Progenitor cell of endocrine pancreas (in vitro differentiated cells): Measurements from ENCODE around the gene NTN1. TPM values are rescaled to one million over a fixed set of nuclear protein-coding genes. Genes with fewer than 3 reads are reported as not detected.

ENCODE experiments used
- DNase-seq: peaks from one replicate; pipeline ENCODE4 v3.0.0; 2021; ENCODE audit warnings: low spot score; ENCODE audit not compliant: unreplicated experiment
- H3K27ac Mint-ChIP-seq: 2 replicates; pipeline ENCODE4 v1.8.0; 2021; ENCODE audit warnings: mild to moderate bottlenecking, moderate library complexity, mixed read lengths
- H3K27me3 Mint-ChIP-seq: 2 replicates; pipeline ENCODE4 v1.8.0; 2021; ENCODE audit warnings: mixed read lengths
- H3K36me3 Mint-ChIP-seq: 2 replicates; pipeline ENCODE4 v1.8.0; 2022; ENCODE audit warnings: mixed read lengths; ENCODE audit not compliant: insufficient read depth
- H3K4me1 Mint-ChIP-seq: 2 replicates; pipeline ENCODE4 v1.8.0; 2021; ENCODE audit warnings: low read depth, mixed read lengths
- H3K4me3 Mint-ChIP-seq: 2 replicates; pipeline ENCODE4 v1.8.0; 2021; ENCODE audit warnings: low read depth, mild to moderate bottlenecking, moderate library complexity, mixed read lengths
- H3K9me3 Mint-ChIP-seq: 2 replicates; pipeline ENCODE4 v1.8.0; 2021; ENCODE audit warnings: low read depth, mixed read lengths
- total RNA-seq: library from RNA; stranded (reverse); gene quantifications from 2 replicates; pipeline ENCODE4 v1.2.1, GENCODE V29; 2021
- TF ChIP-seq, protein P1 (sequence below): fragments of 200-600 bp; sonication (generic); IDR thresholded peaks from one replicate; pipeline ENCODE4 v1.5.0; 2021; ENCODE audit warnings: antibody characterized with exemption, mild to moderate bottlenecking; ENCODE audit not compliant: unreplicated experiment

Gene NTN1
- total RNA-seq, 1 donor from 2014 or later: 4.4 TPM

DNA sequence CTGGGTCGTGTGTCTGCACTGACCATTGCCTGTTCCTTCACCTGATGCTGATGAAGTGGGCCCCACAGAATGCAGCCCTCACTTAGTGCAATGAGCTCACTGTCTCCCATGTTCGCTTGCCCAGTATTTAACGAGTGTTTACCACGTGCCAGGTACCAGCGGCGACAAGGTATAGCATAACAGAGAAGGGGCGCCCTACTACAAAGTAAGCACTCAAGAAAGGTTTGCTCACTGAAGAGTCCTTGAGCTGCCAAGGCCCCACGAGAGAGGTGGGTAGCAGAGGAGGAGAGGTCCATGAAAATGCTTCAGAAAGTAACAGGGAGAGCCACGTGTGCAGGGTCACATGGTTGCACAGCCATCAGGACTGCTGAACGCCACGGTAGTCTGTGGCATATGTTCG, 230.0 kb downstream of the NTN1 start:
- Mint-ChIP-seq H3K27me3 (peaks cover 22% of the 10 kb centered on the region), H3K4me3 (no peak overlapping the region)
- TF ChIP-seq, protein P1, sequence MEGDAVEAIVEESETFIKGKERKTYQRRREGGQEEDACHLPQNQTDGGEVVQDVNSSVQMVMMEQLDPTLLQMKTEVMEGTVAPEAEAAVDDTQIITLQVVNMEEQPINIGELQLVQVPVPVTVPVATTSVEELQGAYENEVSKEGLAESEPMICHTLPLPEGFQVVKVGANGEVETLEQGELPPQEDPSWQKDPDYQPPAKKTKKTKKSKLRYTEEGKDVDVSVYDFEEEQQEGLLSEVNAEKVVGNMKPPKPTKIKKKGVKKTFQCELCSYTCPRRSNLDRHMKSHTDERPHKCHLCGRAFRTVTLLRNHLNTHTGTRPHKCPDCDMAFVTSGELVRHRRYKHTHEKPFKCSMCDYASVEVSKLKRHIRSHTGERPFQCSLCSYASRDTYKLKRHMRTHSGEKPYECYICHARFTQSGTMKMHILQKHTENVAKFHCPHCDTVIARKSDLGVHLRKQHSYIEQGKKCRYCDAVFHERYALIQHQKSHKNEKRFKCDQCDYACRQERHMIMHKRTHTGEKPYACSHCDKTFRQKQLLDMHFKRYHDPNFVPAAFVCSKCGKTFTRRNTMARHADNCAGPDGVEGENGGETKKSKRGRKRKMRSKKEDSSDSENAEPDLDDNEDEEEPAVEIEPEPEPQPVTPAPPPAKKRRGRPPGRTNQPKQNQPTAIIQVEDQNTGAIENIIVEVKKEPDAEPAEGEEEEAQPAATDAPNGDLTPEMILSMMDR: no peak

DNA sequence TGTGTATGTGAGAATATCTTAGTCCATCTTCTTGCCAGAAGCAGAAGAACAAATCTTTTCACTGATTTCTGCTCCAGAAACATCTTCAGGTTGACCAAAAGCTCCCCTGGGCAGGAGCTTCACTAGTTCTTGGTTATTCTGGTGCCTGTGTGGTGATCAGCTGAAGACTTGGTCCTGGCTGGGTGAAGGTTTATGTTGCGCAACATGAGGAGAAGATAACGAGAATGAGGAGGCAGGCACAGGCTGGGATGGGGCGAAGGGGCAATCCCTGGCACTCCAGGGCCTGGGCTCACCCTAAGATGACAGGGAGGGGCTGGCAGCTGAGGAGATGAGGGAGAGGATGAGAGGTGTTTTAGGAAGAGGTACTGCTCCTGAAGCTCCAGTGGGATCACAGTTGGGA, 232.0 kb downstream of the NTN1 start:
- Mint-ChIP-seq H3K27ac (no peak overlapping the region), H3K4me1 (peaks cover 15% of the 10 kb centered on the region), H3K27me3 (peaks cover 32% of the 10 kb centered on the region), H3K9me3 (no peaks in the 10 kb centered on the region), H3K36me3 (peaks cover 2% of the 10 kb centered on the region), H3K4me3 (no peak overlapping the region)
- no peak for DNase-seq
- TF ChIP-seq, protein P1: no peak

More for the DNA sequence above, 230.0 kb downstream of the NTN1 start:
- Mint-ChIP-seq H3K36me3 (peaks cover 2% of the 10 kb centered on the region), H3K27ac (no peak overlapping the region), H3K9me3 (no peaks in the 10 kb centered on the region), H3K4me1 (peaks cover 2% of the 10 kb centered on the region)
- no peak for DNase-seq

DNA sequence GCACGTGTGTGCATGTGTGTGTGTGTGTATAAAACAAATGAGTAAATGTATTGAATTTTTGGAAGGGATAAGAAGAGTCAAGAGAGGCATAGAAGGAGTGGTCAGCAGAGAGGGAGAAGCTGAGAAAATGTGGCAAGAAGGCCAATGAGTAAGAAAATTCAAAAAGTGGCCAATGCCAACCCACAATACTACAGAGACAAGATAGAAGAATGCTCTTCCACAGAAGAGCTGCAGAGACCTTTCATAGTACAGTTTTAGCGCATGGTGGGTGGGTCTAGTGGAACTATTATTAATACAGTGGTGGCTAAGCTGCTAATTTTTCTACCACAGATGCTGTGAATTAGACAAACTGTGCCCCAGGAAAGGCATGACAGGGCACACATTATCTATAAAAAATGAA, 233.5 kb downstream of the NTN1 start:
- DNase-seq: no peak
- H3K4me3 Mint-ChIP-seq: no peak overlapping the region
- TF ChIP-seq, protein P1: no peak
- peak overlapping the region; percentile 44 for H3K27ac Mint-ChIP-seq
- H3K27me3 Mint-ChIP-seq: peaks cover 34% of the 10 kb centered on the region
- H3K4me1 Mint-ChIP-seq: peaks cover 28% of the 10 kb centered on the region
- H3K9me3 Mint-ChIP-seq: no peaks in the 10 kb centered on the region
- H3K36me3 Mint-ChIP-seq: no peaks in the 10 kb centered on the region

DNA sequence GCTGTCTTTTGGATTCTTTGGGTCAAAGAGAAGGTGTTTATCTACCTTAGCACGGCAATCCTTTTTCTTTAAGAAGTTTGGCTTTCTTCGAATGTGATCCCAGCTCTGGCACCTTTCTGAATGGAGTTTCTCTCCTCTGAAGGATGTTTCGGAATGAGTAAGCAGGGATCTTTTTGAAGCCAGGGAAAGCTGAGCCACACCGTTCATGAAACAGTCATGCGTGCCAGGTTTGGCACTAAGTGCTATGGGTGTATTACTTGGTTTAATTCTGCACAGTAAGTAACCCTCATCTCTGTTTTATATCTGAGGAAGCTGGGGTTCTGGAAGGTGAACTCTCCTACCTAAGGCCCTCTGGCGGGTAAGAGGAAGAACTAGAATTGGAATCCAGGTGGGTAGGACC, 234.5 kb downstream of the NTN1 start:
- no peak overlapping the region for H3K27ac Mint-ChIP-seq
- DNase-seq: no peak
- TF ChIP-seq, protein P1: no peak
- no peak overlapping the region for H3K4me3 Mint-ChIP-seq
- H3K9me3 Mint-ChIP-seq: no peaks in the 10 kb centered on the region
- H3K27me3 Mint-ChIP-seq: peaks cover 34% of the 10 kb centered on the region
- H3K36me3 Mint-ChIP-seq: no peaks in the 10 kb centered on the region
- peaks cover 30% of the 10 kb centered on the region for H3K4me1 Mint-ChIP-seq

DNA sequence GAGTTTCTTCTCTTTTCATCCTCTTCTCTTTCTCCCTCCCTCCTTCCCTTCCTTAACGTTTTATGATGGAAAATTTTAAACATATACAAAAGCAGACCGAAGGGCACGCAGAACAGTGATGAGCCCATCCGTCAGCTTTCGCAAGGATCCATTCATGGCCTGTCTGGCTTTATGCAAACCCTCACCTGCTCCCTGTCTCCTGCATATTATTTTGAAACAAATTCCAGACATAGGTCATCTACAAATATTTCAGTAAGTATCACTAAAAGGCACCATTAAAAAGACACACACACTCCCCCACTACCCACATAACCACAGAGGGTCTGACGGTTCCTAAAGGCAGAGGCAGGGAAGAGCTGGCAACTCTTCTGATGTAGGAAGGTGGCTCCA, 235.0 kb downstream of the NTN1 start:
- Mint-ChIP-seq H3K4me1 (peaks cover 35% of the 10 kb centered on the region), H3K27me3 (peaks cover 34% of the 10 kb centered on the region), H3K9me3 (no peaks in the 10 kb centered on the region), H3K4me3 (no peak overlapping the region), H3K27ac (no peak overlapping the region), H3K36me3 (no peaks in the 10 kb centered on the region)
- no peak for DNase-seq
- TF ChIP-seq, protein P1: no peak
